Forelimb muscle (tissue), 1 donor: ENCODE results near the gene SPEF2. TPM values are rescaled to one million over a fixed set of nuclear protein-coding genes. Genes with fewer than 3 reads are reported as not detected.

Source experiments
- DNase-seq: peaks from one replicate; pipeline ENCODE4 v3.0.0-alpha.2; 2013; ENCODE audit warnings: low read depth
- polyA plus RNA-seq: library from polyadenylated mRNA; unstranded; fragments of 120-200 nt; gene quantifications from one replicate; pipeline ENCODE4 v1.2.1, GENCODE V29; 2013; ENCODE audit not compliant: insufficient read length

The SPEF2 gene
- polyA plus RNA-seq, 1 donor: 8.9 TPM

GRCh38 chr5:35781181-35781790, 163.6 kb downstream of the SPEF2 start:
- no peak for DNase-seq

- no peak for DNase-seq
Measured at GRCh38 chr5:35783551-35783950, 165.9 kb downstream of the SPEF2 start.

GRCh38 chr5:35785601-35786085, 168.0 kb downstream of the SPEF2 start:
- DNase-seq: no peak

GRCh38 chr5:35788724-35789123, 171.1 kb downstream of the SPEF2 start:
- DNase-seq: no peak

GRCh38 chr5:35789732-35790456, 172.2 kb downstream of the SPEF2 start:
- no peak for DNase-seq

- DNase-seq: no peak
Measured at GRCh38 chr5:35790457-35790822, 172.8 kb downstream of the SPEF2 start.

- DNase-seq: no peak
Measured at GRCh38 chr5:35794328-35794619, 176.6 kb downstream of the SPEF2 start.

GRCh38 chr5:35794684-35795375, 177.2 kb downstream of the SPEF2 start:
- no peak for DNase-seq

- no peak for DNase-seq
Measured at GRCh38 chr5:35799181-35799580, 181.5 kb downstream of the SPEF2 start.

- no peak for DNase-seq
Measured at GRCh38 chr5:35799753-35800152, 182.1 kb downstream of the SPEF2 start.

GRCh38 chr5:35803191-35803651, 185.6 kb downstream of the SPEF2 start:
- DNase-seq: peak; percentile 69

- no peak for DNase-seq
Measured at GRCh38 chr5:35804201-35804653, 186.6 kb downstream of the SPEF2 start.

GRCh38 chr5:35804841-35805240, 187.2 kb downstream of the SPEF2 start:
- peak; percentile 16 for DNase-seq

- DNase-seq: no peak
Measured at GRCh38 chr5:35810601-35811000, 192.9 kb downstream of the SPEF2 start.

- DNase-seq: no peak
Measured at GRCh38 chr5:35811108-35811741, 193.6 kb downstream of the SPEF2 start.

GRCh38 chr5:35813521-35813920, 195.9 kb downstream of the SPEF2 start:
- DNase-seq: no peak

GRCh38 chr5:35815089-35815936, 197.7 kb downstream of the SPEF2 start:
- DNase-seq: no peak

- no peak for DNase-seq
Measured at GRCh38 chr5:35816881-35817521, 199.3 kb downstream of the SPEF2 start.

- DNase-seq: no peak
Measured at GRCh38 chr5:35819026-35819425, 201.4 kb downstream of the SPEF2 start.

GRCh38 chr5:35819668-35820067, 202.0 kb downstream of the SPEF2 start:
- no peak for DNase-seq

- DNase-seq: no peak
Measured at GRCh38 chr5:35820735-35821134, 203.1 kb downstream of the SPEF2 start.
